Suprapubic skin (tissue), 4 donors: Measurements from ENCODE around the gene KNDC1. TPM values are rescaled to one million over a fixed set of nuclear protein-coding genes. Genes with fewer than 3 reads are reported as not detected.

Experiments used
- DNase-seq, 2 donors: peaks; one replicate each; pipeline ENCODE4 v3.0.0-alpha.2; 2019; ENCODE audit warnings: low spot score in 2 of 2
- H3K27ac ChIP-seq: fragments of 200-600 bp; sonication (generic); one replicate; pipeline ENCODE4 v1.5.1; 2019
- H3K27me3 ChIP-seq: fragments of 200-600 bp; sonication (generic); one replicate; pipeline ENCODE4 v1.5.1; 2019
- H3K36me3 ChIP-seq: fragments of 200-600 bp; sonication (generic); one replicate; pipeline ENCODE4 v1.5.1; 2019
- H3K4me1 ChIP-seq: fragments of 200-600 bp; sonication (generic); one replicate; pipeline ENCODE4 v1.5.1; 2019
- H3K4me3 ChIP-seq: fragments of 200-600 bp; sonication (generic); one replicate; pipeline ENCODE4 v1.5.1; 2019; ENCODE audit warnings: mild to moderate bottlenecking
- H3K9me3 ChIP-seq: fragments of 200-600 bp; sonication (generic); one replicate; pipeline ENCODE4 v1.5.1; 2019
- CTCF ChIP-seq, 2 donors: fragments of 200-600 bp in 1 of 2; fragments of 450-650 bp in 1 of 2; sonication (generic) in 1 of 2; IDR thresholded peaks; one replicate each; pipeline ENCODE4 v1.5.1; 2016 to 2019; ENCODE audit warnings: antibody characterized with exemption in 2 of 2, mild to moderate bottlenecking in 1 of 2, moderate library complexity in 1 of 2
- EP300 ChIP-seq: sonication (generic); formaldehyde crosslinking; IDR thresholded peaks from one replicate; pipeline ENCODE4 v1.6.1; 2017; ENCODE audit warnings: antibody characterized with exemption
- POLR2A ChIP-seq, 2 donors: fragments of 450-650 bp; IDR thresholded peaks; one replicate each; pipeline ENCODE4 v1.6.1; 2017; ENCODE audit warnings: antibody characterized with exemption in 2 of 2, mild to moderate bottlenecking in 2 of 2, moderate library complexity in 2 of 2
- POLR2AphosphoS5 ChIP-seq, 3 donors: sonication (generic); formaldehyde crosslinking; IDR thresholded peaks; one replicate each; pipeline ENCODE4 v1.6.1; 2017; ENCODE audit warnings: antibody characterized with exemption in 3 of 3
- WGBS: methylation state at CpG from one replicate; pipeline ENCODE4 v1.1.5; 2018; 5-methylcytosine and 5-hydroxymethylcytosine counted together
- total RNA-seq, 4 donors: library from RNA; depleted of rRNA; stranded (reverse); fragments of >200 nt; gene quantifications; one replicate each; pipeline ENCODE4 v1.1.0, GENCODE V29; 2016

The KNDC1 gene
- total RNA-seq, 4 donors from 2014 or later, result 0.08 to 2.5 (median 0.58) TPM

- peaks cover 41% of the 10 kb centered on the region for H3K27me3 ChIP-seq
- 78% methylated on average over 4 of the region's 4 CpGs for WGBS
- H3K27ac ChIP-seq, result no peak overlapping the region
- no peak overlapping the region for H3K4me3 ChIP-seq
- no peak for DNase-seq
- peaks cover under 1% of the 10 kb centered on the region for H3K4me1 ChIP-seq
- TF ChIP-seq POLR2AphosphoS5 (IDR thresholded peaks at IDR 0.05) (no peak), CTCF (IDR thresholded peaks at IDR 0.05) (no peak)
- no peaks in the 10 kb centered on the region for H3K36me3 ChIP-seq
- H3K9me3 ChIP-seq, result no peaks in the 10 kb centered on the region
These were observed 5.6 kb upstream of the KNDC1 start for GRCh38 chr10:133154411-133154810.

- 86% methylated on average over 29 of the region's 30 CpGs for WGBS
- H3K36me3 ChIP-seq, result no peaks in the 10 kb centered on the region
- DNase-seq, result peak in 1 of 2 donors; percentile 43
- H3K9me3 ChIP-seq, result no peaks in the 10 kb centered on the region
- no peak overlapping the region for H3K4me3 ChIP-seq
- H3K27me3 ChIP-seq, result peaks cover 44% of the 10 kb centered on the region
- peaks cover 8% of the 10 kb centered on the region for H3K4me1 ChIP-seq
- no peak overlapping the region for H3K27ac ChIP-seq
- TF ChIP-seq POLR2A (IDR thresholded peaks at IDR 0.05) (no peak), POLR2AphosphoS5 (IDR thresholded peaks at IDR 0.05) (no peak), EP300 (no peak), CTCF (IDR thresholded peaks at IDR 0.05) (no peak)
These were observed 4.8 kb upstream of the KNDC1 start for GRCh38 chr10:133154996-133155778.

GRCh38 chr10:133156674-133157579 lies 3.1 kb upstream of the KNDC1 start:
- TF ChIP-seq EP300 (no peak), POLR2A (IDR thresholded peaks at IDR 0.05) (no peak), POLR2AphosphoS5 (IDR thresholded peaks at IDR 0.05) (no peak), CTCF (IDR thresholded peaks at IDR 0.05) (no peak)
- H3K27ac ChIP-seq, result no peak overlapping the region
- H3K9me3 ChIP-seq, result no peaks in the 10 kb centered on the region
- no peaks in the 10 kb centered on the region for H3K36me3 ChIP-seq
- peaks cover 52% of the 10 kb centered on the region for H3K27me3 ChIP-seq
- 64% methylated on average over 24 of the region's 24 CpGs for WGBS
- H3K4me1 ChIP-seq, result peaks cover 20% of the 10 kb centered on the region
- peak in 1 of 2 donors; percentile 38 for DNase-seq
- H3K4me3 ChIP-seq, result no peak overlapping the region

- Histone ChIP-seq H3K27me3 (peaks cover 55% of the 10 kb centered on the region), H3K27ac (no peak overlapping the region), H3K36me3 (no peaks in the 10 kb centered on the region), H3K4me3 (no peak overlapping the region), H3K4me1 (peaks cover 20% of the 10 kb centered on the region), H3K9me3 (no peaks in the 10 kb centered on the region)
- 66% methylated on average over 26 of the region's 34 CpGs for WGBS
- DNase-seq, result peak; percentile 51 to 73
- TF ChIP-seq CTCF (IDR thresholded peaks at IDR 0.05) (no peak), EP300 (no peak), POLR2AphosphoS5 (IDR thresholded peaks at IDR 0.05) (no peak), POLR2A (IDR thresholded peaks at IDR 0.05) (no peak)
These were observed 2.2 kb upstream of the KNDC1 start for GRCh38 chr10:133157662-133158436.
